Prostate gland (tissue), 2 donors: ENCODE measurements around the gene PTPN14. TPM values are rescaled to one million over a fixed set of nuclear protein-coding genes. Genes with fewer than 3 reads are reported as not detected.

Experiments used
- DNase-seq: peaks from one replicate; pipeline ENCODE4 v3.0.0-alpha.2; 2019; ENCODE audit warnings: low spot score
- H3K27ac ChIP-seq, 2 donors: fragments of 200-600 bp; sonication (generic); 2 replicates each; pipeline ENCODE4 v1.5.1; 2017 to 2019
- H3K27me3 ChIP-seq: fragments of 200-600 bp; sonication (generic); replicated peaks from 2 replicates; pipeline ENCODE4 v1.5.1; 2019; ENCODE audit not compliant: insufficient read depth
- H3K36me3 ChIP-seq, 2 donors: fragments of 200-600 bp; sonication (generic); 1 replicate in 1 of 2; 2 replicates in 1 of 2; pipeline versions ENCODE4 v1.5.1 to v1.8.1; 2017 to 2019
- H3K4me1 ChIP-seq: fragments of 200-600 bp; sonication (generic); replicated peaks from 2 replicates; pipeline ENCODE4 v1.5.1; 2019
- H3K4me3 ChIP-seq, 2 donors: fragments of 200-600 bp; sonication (generic); 2 replicates each; pipeline ENCODE4 v1.5.1; 2017 to 2019
- H3K9me3 ChIP-seq: fragments of 200-600 bp; sonication (generic); 2 replicates; pipeline ENCODE4 v1.5.1; 2017
- CTCF ChIP-seq, 4 experiments: fragments of 200-600 bp in 2 of 4; fragments of 450-650 bp in 2 of 4; sonication (generic) in 2 of 4; IDR thresholded peaks; 1 replicate in 3 of 4; 2 replicates in 1 of 4; pipeline ENCODE4 v1.5.1; 2016 to 2019; ENCODE audit warnings: antibody characterized with exemption in 4 of 4, mild to moderate bottlenecking in 2 of 4, moderate library complexity in 2 of 4
- POLR2A ChIP-seq: fragments of 450-650 bp; IDR thresholded peaks from one replicate; pipeline ENCODE4 v1.6.1; 2016; ENCODE audit warnings: antibody characterized with exemption, mild to moderate bottlenecking
- POLR2AphosphoS5 ChIP-seq: sonication (generic); formaldehyde crosslinking; IDR thresholded peaks from one replicate; pipeline ENCODE4 v1.6.1; 2017; ENCODE audit warnings: antibody characterized with exemption
- WGBS: methylation state at CpG from one replicate; pipeline ENCODE4 v1.1.5; 2018; 5-methylcytosine and 5-hydroxymethylcytosine counted together
- intact Hi-C: fragments of 100-400 bp; cut with DNase I; formaldehyde crosslinking; loops from one replicate; pipeline ENCODE4 v1.14.2; 2022
- total RNA-seq, 2 donors: library from RNA; depleted of rRNA; stranded (reverse); fragments of >200 nt; gene quantifications; one replicate each; pipeline ENCODE4 v1.1.0, GENCODE V29; 2016

Gene PTPN14
- total RNA-seq, 2 donors from 2014 or later: 36.6 to 54.0 TPM

- intact Hi-C loops: no loop called here
- WGBS: 86% methylated on average over 5 of the region's 5 CpGs
- Histone ChIP-seq H3K4me3 (no peak overlapping the region), H3K9me3 (no peaks in the 10 kb centered on the region), H3K4me1 (no peaks in the 10 kb centered on the region), H3K36me3 (no peaks in the 10 kb centered on the region), H3K27me3 (no peaks in the 10 kb centered on the region), H3K27ac (no peak overlapping the region)
- DNase-seq: no peak
- TF ChIP-seq CTCF (IDR thresholded peaks at IDR 0.05) (no peak), POLR2AphosphoS5 (no peak), POLR2A (no peak)
These were observed 148.0 kb downstream of the PTPN14 start for GRCh38 chr1:214403431-214403830.

DNA sequence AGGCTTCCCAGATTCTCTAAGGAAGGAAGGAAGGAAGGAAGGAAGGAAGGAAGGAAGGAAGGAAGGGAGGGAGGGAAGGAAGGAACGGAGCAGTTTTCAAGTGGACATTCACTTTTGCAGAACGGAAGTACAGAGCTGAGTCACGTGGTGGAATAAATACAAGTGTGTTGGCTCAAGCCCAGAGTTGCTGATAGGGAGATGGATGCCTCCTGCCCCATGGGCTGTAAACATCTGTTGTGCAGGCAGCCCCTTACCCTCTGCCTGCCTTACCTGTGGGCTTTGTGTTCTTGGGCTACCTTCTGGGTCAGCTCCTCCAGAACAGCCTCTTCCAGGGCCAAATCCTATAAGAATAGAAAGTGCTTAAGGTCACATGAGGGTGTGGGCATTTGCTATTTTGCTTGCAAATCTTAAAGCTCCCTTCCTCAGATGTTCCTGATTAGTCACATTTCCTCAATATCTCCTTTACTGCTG is 148.8 kb downstream of the PTPN14 start:
- Histone ChIP-seq H3K4me1 (no peaks in the 10 kb centered on the region), H3K4me3 (no peak overlapping the region), H3K27ac (no peak overlapping the region), H3K27me3 (no peaks in the 10 kb centered on the region), H3K9me3 (no peaks in the 10 kb centered on the region), H3K36me3 (no peaks in the 10 kb centered on the region)
- no peak for DNase-seq
- 50% methylated on average over 3 of the region's 3 CpGs for WGBS
- intact Hi-C loops: no loop called here
- TF ChIP-seq POLR2A: no peak
- no peak for TF ChIP-seq POLR2AphosphoS5
- no peak for TF ChIP-seq CTCF (IDR thresholded peaks at IDR 0.05)

GRCh38 chr1:214401666-214402065 is 149.7 kb downstream of the PTPN14 start:
- Histone ChIP-seq H3K9me3 (no peaks in the 10 kb centered on the region), H3K36me3 (no peaks in the 10 kb centered on the region), H3K4me3 (no peak overlapping the region), H3K4me1 (no peaks in the 10 kb centered on the region), H3K27ac (no peak overlapping the region), H3K27me3 (no peaks in the 10 kb centered on the region)
- TF ChIP-seq CTCF (IDR thresholded peaks at IDR 0.05): no peak
- TF ChIP-seq POLR2AphosphoS5: no peak
- no peak for TF ChIP-seq POLR2A
- 72% methylated on average over 3 of the region's 3 CpGs for WGBS
- DNase-seq: no peak
- intact Hi-C loops: no loop called here

DNA sequence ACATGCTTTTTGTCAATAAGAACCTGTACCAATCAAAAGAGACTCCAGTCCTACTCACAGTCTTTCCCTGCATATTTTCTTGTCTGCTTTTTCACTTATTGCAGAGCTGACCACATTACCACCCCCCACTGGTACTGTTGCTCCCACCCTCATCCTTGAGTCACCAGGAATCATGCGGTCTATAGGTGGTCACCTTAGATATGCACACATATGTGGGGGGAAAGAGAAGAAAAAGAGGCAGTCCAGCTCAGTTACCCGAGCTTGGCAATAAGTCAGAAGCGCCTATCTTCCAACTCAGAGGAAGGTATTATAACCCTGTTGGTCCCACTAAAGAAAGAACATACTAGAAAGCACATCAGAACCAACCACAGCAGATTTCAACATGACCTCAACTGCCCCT is 151.3 kb downstream of the PTPN14 start:
- Histone ChIP-seq H3K4me1 (no peaks in the 10 kb centered on the region), H3K4me3 (no peak overlapping the region), H3K9me3 (no peaks in the 10 kb centered on the region), H3K27me3 (no peaks in the 10 kb centered on the region), H3K36me3 (no peaks in the 10 kb centered on the region), H3K27ac (no peak overlapping the region)
- intact Hi-C loops: no loop called here
- 89% methylated on average over 3 of the region's 3 CpGs for WGBS
- TF ChIP-seq CTCF (IDR thresholded peaks at IDR 0.05) (no peak), POLR2A (no peak), POLR2AphosphoS5 (no peak)
- no peak for DNase-seq

DNA sequence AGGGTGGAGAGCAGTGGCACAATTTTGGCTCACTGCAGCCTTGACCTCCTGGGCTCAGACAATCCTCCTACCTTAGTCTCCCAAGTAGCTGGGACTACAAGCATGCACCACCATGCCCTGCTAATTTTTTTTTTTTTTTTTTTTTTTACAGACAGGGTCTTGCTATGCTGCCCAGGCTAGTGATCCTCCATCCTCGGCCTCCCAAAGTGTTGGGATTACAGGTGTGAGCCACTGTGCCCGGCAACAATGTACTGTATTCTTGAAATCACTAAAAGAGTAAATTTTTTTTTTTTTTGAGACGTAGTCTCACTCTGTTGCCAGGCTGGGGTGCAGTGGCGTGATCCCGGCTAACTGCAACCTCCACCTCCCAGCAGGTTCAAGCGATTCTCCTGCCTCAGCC is 152.9 kb downstream of the PTPN14 start:
- H3K36me3 ChIP-seq: no peaks in the 10 kb centered on the region
- intact Hi-C loops: no loop called here

More for the DNA sequence above, 152.9 kb downstream of the PTPN14 start:
- no peak for TF ChIP-seq POLR2AphosphoS5
- no peak for TF ChIP-seq POLR2A
- no peak for TF ChIP-seq CTCF (IDR thresholded peaks at IDR 0.05)
- Histone ChIP-seq H3K27me3 (no peaks in the 10 kb centered on the region), H3K4me1 (no peaks in the 10 kb centered on the region), H3K9me3 (no peaks in the 10 kb centered on the region), H3K27ac (no peak overlapping the region), H3K4me3 (no peak overlapping the region)
- DNase-seq: no peak
- WGBS: 95% methylated on average over 6 of the region's 6 CpGs
